Activated T-helper 1 cell treated with anti-CD3 and anti-CD28 coated beads, Interleukin-12 subunit alpha, Interleukin-12 subunit beta, Interleukin-2, Interleukin-4 antibody, amounts not matched to agents 30 ng/mL and 10 ng/mL and 1 ng/mL, durations not matched to agents 14 hours and 24 hours and 36 hours (primary cell): ENCODE data around the gene TXLNA. TPM values are rescaled to one million over a fixed set of nuclear protein-coding genes. Genes with fewer than 3 reads are reported as not detected.

ENCODE experiments used
- DNase-seq: peaks from one replicate; pipeline ENCODE4 v3.0.0; 2021; ENCODE audit warnings: low spot score
- H3K27ac Mint-ChIP-seq: one replicate; pipeline ENCODE4 v1.8.0; 2021; ENCODE audit warnings: mild to moderate bottlenecking, mixed read lengths
- H3K27me3 Mint-ChIP-seq: one replicate; pipeline ENCODE4 v1.8.0; 2022; ENCODE audit warnings: mild to moderate bottlenecking, moderate library complexity, mixed read lengths; ENCODE audit not compliant: insufficient read depth
- H3K36me3 Mint-ChIP-seq: one replicate; pipeline ENCODE4 v1.8.0; 2021; ENCODE audit warnings: low read depth, mixed read lengths
- H3K4me1 Mint-ChIP-seq: one replicate; pipeline ENCODE4 v1.8.0; 2021; ENCODE audit warnings: low read depth, mixed read lengths
- H3K4me3 Mint-ChIP-seq: one replicate; pipeline ENCODE4 v1.8.0; 2021; ENCODE audit warnings: mild to moderate bottlenecking, moderate library complexity, mixed read lengths
- H3K9me3 Mint-ChIP-seq: one replicate; pipeline ENCODE4 v1.8.0; 2021; ENCODE audit warnings: mixed read lengths
- intact Hi-C: fragments of 100-400 bp; cut with micrococcal nuclease; formaldehyde crosslinking; loops from one replicate; pipeline ENCODE4 v1.15.1; 2024
- total RNA-seq: library from RNA; stranded (reverse); gene quantifications from 2 replicates; pipeline ENCODE4 v1.2.3, GENCODE V29; 2022

The TXLNA gene
- total RNA-seq, 1 donor from 2014 or later = 110 TPM

DNA sequence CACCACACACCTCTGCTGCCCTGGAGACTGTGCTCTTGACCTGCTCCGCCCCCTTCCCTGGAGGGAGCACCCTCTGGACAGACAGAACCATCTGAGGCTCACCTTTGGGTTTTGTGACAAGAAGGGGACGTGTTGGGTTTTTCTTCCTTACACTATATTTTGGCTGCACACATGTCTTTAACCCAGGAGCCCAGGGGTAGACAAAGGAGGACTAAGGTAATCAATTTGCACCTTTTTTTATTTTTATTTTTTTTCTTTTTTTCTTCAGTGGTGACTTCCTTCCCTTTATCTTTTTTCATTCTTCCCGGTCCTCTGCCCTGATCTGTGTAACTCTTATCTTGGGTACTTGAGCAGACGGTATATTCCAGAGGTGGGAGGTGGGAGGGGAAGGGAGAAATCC is 8.5 kb upstream of the TXLNA start:
- H3K27me3 Mint-ChIP-seq = no peaks in the 10 kb centered on the region
- H3K27ac Mint-ChIP-seq = no peak overlapping the region
- peaks cover 37% of the 10 kb centered on the region for H3K36me3 Mint-ChIP-seq
- intact Hi-C loops = no loop called here
- H3K4me1 Mint-ChIP-seq = peaks cover 18% of the 10 kb centered on the region
- H3K9me3 Mint-ChIP-seq = no peaks in the 10 kb centered on the region
- H3K4me3 Mint-ChIP-seq = no peak overlapping the region
- DNase-seq = no peak

DNA sequence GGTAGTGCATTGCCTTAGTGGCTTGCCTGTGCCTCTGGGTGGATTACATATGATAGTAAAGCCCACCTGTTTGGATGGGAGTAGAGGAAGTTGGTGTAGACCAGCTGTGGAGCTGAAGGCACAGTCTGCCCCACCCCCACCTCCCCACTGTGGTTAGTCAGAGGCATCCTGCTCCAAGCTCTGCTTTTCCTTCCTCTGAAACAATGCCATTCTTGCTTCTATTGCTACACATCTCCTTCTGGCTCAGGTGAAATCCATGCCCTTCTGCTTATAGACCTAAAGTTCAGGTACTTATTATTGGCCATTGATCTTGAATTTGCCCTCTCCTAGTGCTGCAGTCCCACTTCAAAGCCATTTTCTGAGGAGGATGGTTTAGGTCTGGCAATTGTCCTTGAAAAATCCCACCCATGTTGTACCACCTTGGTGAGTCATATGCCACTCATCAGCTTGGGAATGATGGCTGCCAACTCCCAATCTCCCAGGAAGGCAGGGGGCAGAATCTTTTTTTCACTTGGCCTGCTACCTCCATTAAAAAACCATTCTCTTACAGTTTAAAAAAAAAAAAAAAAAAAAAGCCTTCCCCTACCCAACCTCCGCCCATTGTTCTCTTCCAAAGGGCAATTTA is 6.7 kb upstream of the TXLNA start:
- H3K27me3 Mint-ChIP-seq = no peaks in the 10 kb centered on the region
- no peak overlapping the region for H3K27ac Mint-ChIP-seq
- intact Hi-C loops = no loop called here
- no peak for DNase-seq
- peaks cover 30% of the 10 kb centered on the region for H3K36me3 Mint-ChIP-seq
- peaks cover 18% of the 10 kb centered on the region for H3K4me1 Mint-ChIP-seq
- no peak overlapping the region for H3K4me3 Mint-ChIP-seq
- H3K9me3 Mint-ChIP-seq = no peaks in the 10 kb centered on the region

DNA sequence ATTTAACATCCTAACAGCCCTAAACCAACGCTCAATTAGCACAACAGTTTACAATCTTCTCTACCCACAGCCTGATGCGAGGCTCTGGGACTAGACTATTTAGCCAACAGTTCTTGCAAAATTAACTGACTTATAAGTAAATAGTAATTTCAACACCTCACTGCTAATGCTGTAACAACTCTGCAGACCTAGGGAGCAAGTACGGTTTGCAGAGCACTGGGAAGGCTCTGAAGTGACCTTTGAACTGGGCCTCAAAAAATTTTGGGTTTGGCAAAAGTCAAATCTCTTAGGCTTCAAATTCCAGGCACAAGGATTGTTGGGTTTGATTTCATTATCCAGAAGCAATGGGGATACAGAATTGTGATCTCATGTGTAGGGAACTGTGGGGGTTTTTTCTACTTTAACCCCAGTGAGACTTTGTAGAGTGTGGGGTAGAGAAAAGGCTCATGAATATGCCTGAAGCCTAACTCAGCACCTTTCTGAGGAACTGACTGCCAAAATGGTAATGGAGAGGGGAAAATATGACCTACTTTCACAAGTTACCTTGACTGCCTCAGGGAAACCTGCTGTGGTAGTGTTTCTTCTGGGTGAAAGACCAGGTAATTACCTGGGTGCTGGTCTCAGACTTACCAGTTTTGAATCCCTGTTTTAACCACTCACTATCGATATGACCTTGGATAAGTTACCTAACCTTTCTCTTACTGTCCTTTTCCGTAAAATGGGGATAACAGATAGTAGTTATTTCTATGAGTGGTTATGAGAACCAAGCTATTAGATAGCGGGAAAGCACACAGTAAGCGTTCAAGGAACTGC is 889 bp upstream of the TXLNA start:
- H3K27ac Mint-ChIP-seq = peak overlapping the region; percentile 93
- peaks cover 39% of the 10 kb centered on the region for H3K4me1 Mint-ChIP-seq
- intact Hi-C loops = loop anchor here (1.0 to 2.0 kb wide), 7 partner anchors 23 to 882 kb away; partner anchors contain the start of genes BSDC1, EIF3I, KPNA6 and SNRNP40
- H3K27me3 Mint-ChIP-seq = no peaks in the 10 kb centered on the region
- no peaks in the 10 kb centered on the region for H3K9me3 Mint-ChIP-seq
- H3K36me3 Mint-ChIP-seq = peaks cover 35% of the 10 kb centered on the region
- peak overlapping the region; percentile 96 for H3K4me3 Mint-ChIP-seq
- no peak for DNase-seq

DNA sequence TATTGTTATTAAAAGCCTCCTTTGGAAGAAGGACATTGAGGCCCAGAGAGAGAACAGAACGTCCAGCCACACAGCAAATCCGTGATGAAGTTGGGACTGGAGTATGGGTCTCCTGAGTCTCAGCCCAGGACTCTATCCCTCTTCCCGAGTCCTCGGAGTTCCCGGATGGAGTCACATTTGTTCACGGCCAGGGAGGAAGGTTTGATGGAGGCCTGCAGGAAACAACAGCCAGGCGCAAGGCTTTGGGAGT is 357 bp upstream of the TXLNA start:
- Mint-ChIP-seq H3K27me3 (no peaks in the 10 kb centered on the region), H3K4me1 (peaks cover 42% of the 10 kb centered on the region), H3K4me3 (peak overlapping the region; percentile 96), H3K27ac (peak overlapping the region; percentile 93), H3K9me3 (no peaks in the 10 kb centered on the region), H3K36me3 (peaks cover 37% of the 10 kb centered on the region)
- intact Hi-C loops = loop anchor here (1.0 to 2.0 kb wide), 7 partner anchors 22 to 882 kb away; partner anchors contain the start of genes BSDC1, EIF3I, KPNA6 and SNRNP40
- no peak for DNase-seq

- peak overlapping the region; percentile 96 for H3K4me3 Mint-ChIP-seq
- peaks cover 53% of the 10 kb centered on the region for H3K4me1 Mint-ChIP-seq
- no peaks in the 10 kb centered on the region for H3K27me3 Mint-ChIP-seq
- no peak for DNase-seq
- peak overlapping the region; percentile 89 for H3K27ac Mint-ChIP-seq
- H3K9me3 Mint-ChIP-seq = no peaks in the 10 kb centered on the region
- intact Hi-C loops = loop anchor here (5.0 kb wide), 2 partner anchors 72 to 238 kb away; partner anchors contain the start of gene LCK
- peaks cover 44% of the 10 kb centered on the region for H3K36me3 Mint-ChIP-seq
Measured at GRCh38 chr1:32180186-32181060, 948 bp downstream of the TXLNA start.

DNA sequence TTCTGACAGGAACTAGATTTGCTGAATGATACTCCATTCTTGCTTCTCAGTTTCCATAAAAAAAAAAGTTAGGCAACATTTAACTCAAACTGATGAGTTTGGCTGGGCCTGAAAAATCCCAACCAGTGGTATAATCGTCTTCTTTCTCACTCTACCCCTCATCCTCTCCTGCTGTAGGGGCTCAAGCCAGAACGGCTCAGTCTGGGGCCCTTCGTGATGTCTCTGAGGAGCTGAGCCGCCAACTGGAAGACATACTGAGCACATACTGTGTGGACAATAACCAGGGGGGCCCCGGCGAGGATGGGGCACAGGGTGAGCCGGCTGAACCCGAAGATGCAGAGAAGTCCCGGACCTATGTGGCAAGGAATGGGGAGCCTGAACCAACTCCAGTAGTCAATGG is 1.6 kb downstream of the TXLNA start:
- no peak for DNase-seq
- Mint-ChIP-seq H3K4me3 (peak overlapping the region; percentile 96), H3K9me3 (no peaks in the 10 kb centered on the region), H3K27me3 (no peaks in the 10 kb centered on the region), H3K4me1 (peaks cover 56% of the 10 kb centered on the region), H3K27ac (peak overlapping the region; percentile 89), H3K36me3 (peaks cover 46% of the 10 kb centered on the region)
- intact Hi-C loops = loop anchor here (5.0 kb wide), 2 partner anchors 71 to 239 kb away; partner anchors contain the start of gene LCK

GRCh38 chr1:32181563-32181962 is 2.1 kb downstream of the TXLNA start:
- DNase-seq = no peak
- no peaks in the 10 kb centered on the region for H3K27me3 Mint-ChIP-seq
- H3K36me3 Mint-ChIP-seq = peaks cover 51% of the 10 kb centered on the region
- intact Hi-C loops = loop anchor here (5.0 kb wide), 2 partner anchors 71 to 239 kb away; partner anchors contain the start of gene LCK
- H3K4me1 Mint-ChIP-seq = peaks cover 61% of the 10 kb centered on the region
- H3K9me3 Mint-ChIP-seq = no peaks in the 10 kb centered on the region
- H3K27ac Mint-ChIP-seq = peak overlapping the region; percentile 89
- peak overlapping the region; percentile 96 for H3K4me3 Mint-ChIP-seq

GRCh38 chr1:32182060-32182459 is 2.6 kb downstream of the TXLNA start:
- no peaks in the 10 kb centered on the region for H3K9me3 Mint-ChIP-seq

GRCh38 chr1:32184650-32185049 is 5.2 kb downstream of the TXLNA start:
- H3K4me3 Mint-ChIP-seq = peak overlapping the region; percentile 74
- no peaks in the 10 kb centered on the region for H3K9me3 Mint-ChIP-seq
- intact Hi-C loops = loop anchor here (5.0 kb wide), 2 partner anchors 68 to 242 kb away; partner anchors contain the start of gene LCK
- peak overlapping the region; percentile 69 for H3K27ac Mint-ChIP-seq
- H3K4me1 Mint-ChIP-seq = peaks cover 61% of the 10 kb centered on the region
- H3K27me3 Mint-ChIP-seq = no peaks in the 10 kb centered on the region
- peaks cover 68% of the 10 kb centered on the region for H3K36me3 Mint-ChIP-seq
- DNase-seq = no peak

More at GRCh38 chr1:32182060-32182459, 2.6 kb downstream of the TXLNA start:
- peaks cover 64% of the 10 kb centered on the region for H3K4me1 Mint-ChIP-seq
- no peaks in the 10 kb centered on the region for H3K27me3 Mint-ChIP-seq
- peak overlapping the region; percentile 46 for H3K27ac Mint-ChIP-seq
- H3K36me3 Mint-ChIP-seq = peaks cover 52% of the 10 kb centered on the region
- no peak for DNase-seq
- intact Hi-C loops = loop anchor here (5.0 kb wide), 2 partner anchors 70 to 240 kb away; partner anchors contain the start of gene LCK
- peak overlapping the region; percentile 96 for H3K4me3 Mint-ChIP-seq

DNA sequence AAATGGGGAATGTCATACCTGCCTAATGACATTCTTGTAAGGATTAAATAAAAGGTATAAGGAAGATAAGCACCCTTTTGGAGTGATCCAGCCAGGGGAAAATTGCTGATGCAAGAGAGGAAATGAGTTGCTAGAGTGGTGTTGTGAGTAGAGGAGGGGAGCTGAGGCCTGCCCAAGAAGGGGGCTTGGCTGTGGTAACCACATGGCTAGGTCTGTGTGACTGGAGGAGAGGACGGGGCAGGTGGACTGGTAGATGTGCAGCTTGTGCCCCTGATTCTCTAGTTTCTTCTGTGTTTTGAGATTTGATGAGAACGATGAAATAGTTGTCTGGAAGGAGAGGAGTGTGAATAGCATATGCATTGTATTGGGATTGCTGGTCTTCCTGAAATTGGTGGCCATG is 6.6 kb downstream of the TXLNA start:
- Mint-ChIP-seq H3K36me3 (peaks cover 63% of the 10 kb centered on the region), H3K27me3 (no peaks in the 10 kb centered on the region), H3K9me3 (no peaks in the 10 kb centered on the region), H3K4me3 (peak overlapping the region; percentile 62), H3K27ac (peak overlapping the region; percentile 76), H3K4me1 (peaks cover 51% of the 10 kb centered on the region)
- intact Hi-C loops = loop anchor here (1.0 kb wide), 1 partner anchor 14 kb away; the partner anchor contains the start of gene CCDC28B
- DNase-seq = no peak

GRCh38 chr1:32186491-32186890 is 7.0 kb downstream of the TXLNA start:
- peak overlapping the region; percentile 76 for H3K27ac Mint-ChIP-seq
- H3K9me3 Mint-ChIP-seq = no peaks in the 10 kb centered on the region
- peaks cover 50% of the 10 kb centered on the region for H3K4me1 Mint-ChIP-seq
- DNase-seq = no peak
- H3K27me3 Mint-ChIP-seq = no peaks in the 10 kb centered on the region
- peak overlapping the region; percentile 62 for H3K4me3 Mint-ChIP-seq
- intact Hi-C loops = loop anchor here (1.0 kb wide), 1 partner anchor 14 kb away; the partner anchor contains the start of gene CCDC28B
- H3K36me3 Mint-ChIP-seq = peaks cover 62% of the 10 kb centered on the region

- intact Hi-C loops = no loop called here
- H3K36me3 Mint-ChIP-seq = peaks cover 64% of the 10 kb centered on the region
- no peak for DNase-seq
- H3K4me3 Mint-ChIP-seq = no peak overlapping the region
- H3K9me3 Mint-ChIP-seq = no peaks in the 10 kb centered on the region
- H3K27ac Mint-ChIP-seq = no peak overlapping the region
- H3K27me3 Mint-ChIP-seq = no peaks in the 10 kb centered on the region
- H3K4me1 Mint-ChIP-seq = peaks cover 47% of the 10 kb centered on the region
Measured at GRCh38 chr1:32187850-32188249, 8.4 kb downstream of the TXLNA start.
